ENCODE results near the gene GPC3.

DNA sequence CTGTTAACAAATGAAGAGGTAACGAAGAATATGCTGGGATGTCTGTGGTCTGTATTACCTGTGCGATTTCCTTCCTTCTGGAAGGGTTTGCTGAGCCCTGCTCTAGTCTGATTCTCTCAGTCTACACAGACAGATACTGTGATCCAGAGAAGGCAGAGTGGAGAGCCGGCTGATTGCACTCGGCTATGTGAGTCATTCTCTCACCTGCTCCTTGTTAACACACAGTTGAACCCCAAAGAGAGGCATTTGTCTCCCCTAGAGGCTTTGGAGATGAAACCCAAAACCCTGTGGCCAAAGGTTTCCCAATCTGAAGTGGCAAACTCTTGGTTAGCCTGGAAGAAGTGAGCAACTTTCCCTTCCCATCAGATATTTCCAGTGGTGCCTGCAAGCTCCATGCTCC, 492.0 kb downstream of the GPC3 start:
- TF ChIP-seq CTCF (IDR thresholded peaks at IDR 0.05) (no peak), POLR2A (IDR thresholded peaks at IDR 0.05) (no peak), POLR2AphosphoS5 (IDR thresholded peaks at IDR 0.05) (no peak)
